GM12878 (cell line): ENCODE data around the gene ARL9. TPM values are rescaled to one million over a fixed set of nuclear protein-coding genes. Genes with fewer than 3 reads are reported as not detected.
A peak's percentile ranks its signal among the peaks of the same experiment; 100 is the strongest.

ENCODE experiments used
- BCL11A ChIP-seq: IDR thresholded peaks from 2 replicates; pipeline ENCODE4 v1.6.1; 2011; ENCODE audit warnings: low read depth, low read length
- CHD1 ChIP-seq: IDR thresholded peaks from 2 replicates; pipeline ENCODE4 v1.6.1; 2012; ENCODE audit warnings: low read depth, low read length, improper control_type of control experiment
- EGR1 ChIP-seq, 2 experiments: IDR thresholded peaks; 1 replicate in 1 of 2; 2 replicates in 1 of 2; pipeline ENCODE4 v1.6.1; 2011 to 2012; ENCODE audit warnings: low read depth in 2 of 2, low read length in 2 of 2, borderline replicate concordance in 1 of 2, mild to moderate bottlenecking in 1 of 2, moderate library complexity in 1 of 2
- ESRRA ChIP-seq: IDR thresholded peaks from 2 replicates; pipeline ENCODE4 v1.6.1; 2012; ENCODE audit warnings: mild to moderate bottlenecking, low read length, improper control_type of control experiment
- FOXM1 ChIP-seq: IDR thresholded peaks from 2 replicates; pipeline ENCODE4 v1.6.1; 2012; ENCODE audit warnings: low read depth, mild to moderate bottlenecking, inconsistent platforms, low read length, moderate library complexity
- HCFC1 ChIP-seq: fragments of 150-350 bp; IDR thresholded peaks from 2 replicates; pipeline ENCODE4 v1.6.1; 2014; ENCODE audit warnings: low read length
- HDAC2 ChIP-seq: fragments of 200-600 bp; sonication (generic); IDR thresholded peaks from 2 replicates; pipeline ENCODE4 v1.6.1; 2017
- IKZF1 ChIP-seq: fragments of 450-650 bp; conservative IDR thresholded peaks from 2 replicates; pipeline ENCODE4 v1.6.1; 2017; ENCODE audit warnings: antibody characterized with exemption, mild to moderate bottlenecking
- IRF4 ChIP-seq: IDR thresholded peaks from 2 replicates; pipeline ENCODE4 v1.6.1; 2011; ENCODE audit warnings: low read depth, low read length
- KLF5 ChIP-seq: fragments of 450-650 bp; IDR thresholded peaks from 2 replicates; pipeline ENCODE4 v1.6.1; 2014; ENCODE audit warnings: mild to moderate bottlenecking; ENCODE audit not compliant: partially characterized antibody
- LARP7 ChIP-seq: fragments of 450-650 bp; IDR thresholded peaks from 2 replicates; pipeline ENCODE4 v1.6.1; 2017; ENCODE audit warnings: mild to moderate bottlenecking
- MLLT1 ChIP-seq: fragments of 450-650 bp; IDR thresholded peaks from 2 replicates; pipeline ENCODE4 v1.6.1; 2016; ENCODE audit warnings: mild to moderate bottlenecking
- NFYA ChIP-seq: IDR thresholded peaks from 2 replicates; pipeline ENCODE4 v1.6.1; 2011; ENCODE audit warnings: low read depth, mild to moderate bottlenecking, low read length, improper control_type of control experiment, borderline replicate concordance
- NKRF ChIP-seq: fragments of 450-650 bp; conservative IDR thresholded peaks from 2 replicates; pipeline ENCODE4 v1.6.1; 2017; ENCODE audit warnings: mild to moderate bottlenecking, moderate library complexity
- POU2F2 ChIP-seq: IDR thresholded peaks from 3 replicates; pipeline ENCODE4 v1.6.1; 2011; ENCODE audit warnings: low read depth, mild to moderate bottlenecking, low read length, borderline replicate concordance
- RAD51 ChIP-seq: fragments of 450-650 bp; IDR thresholded peaks from 2 replicates; pipeline ENCODE4 v1.6.1; 2016; ENCODE audit warnings: moderate library complexity, mild to moderate bottlenecking, inconsistent platforms
- SPI1 ChIP-seq: IDR thresholded peaks from 2 replicates; pipeline ENCODE4 v1.6.1; 2011; ENCODE audit warnings: low read depth, mild to moderate bottlenecking, low read length, moderate library complexity, borderline replicate concordance; ENCODE audit not compliant: insufficient read depth
- USF1 ChIP-seq: IDR thresholded peaks from 2 replicates; pipeline ENCODE4 v1.6.1; 2011; ENCODE audit warnings: borderline replicate concordance, low read depth, mild to moderate bottlenecking, moderate library complexity, mixed read lengths, low read length; ENCODE audit not compliant: insufficient read depth; ENCODE audit errors: extremely low read length
- WRNIP1 ChIP-seq: IDR thresholded peaks from 2 replicates; pipeline ENCODE4 v1.6.1; 2011; ENCODE audit warnings: low read depth, low read length, improper control_type of control experiment, borderline replicate concordance
- YY1 ChIP-seq: IDR thresholded peaks from 2 replicates; pipeline ENCODE4 v1.6.1; 2011; ENCODE audit warnings: low read depth, mild to moderate bottlenecking, low read length
- ZBTB11 ChIP-seq: fragments of 450-650 bp; formaldehyde crosslinking; IDR thresholded peaks from 2 replicates; pipeline ENCODE4 v1.5.0; 2022; ENCODE audit warnings: mild to moderate bottlenecking, missing genetic modification characterization
- ZNF207 ChIP-seq: fragments of 450-650 bp; IDR thresholded peaks from 2 replicates; pipeline ENCODE4 v1.6.1; 2014; ENCODE audit warnings: antibody characterized with exemption, mild to moderate bottlenecking, borderline replicate concordance
- polyA plus RNA-seq, 11 experiments: library from polyadenylated mRNA; depleted of rRNA in 4 of 11; unstranded in 6 of 11; stranded (reverse) in 5 of 11; fragments of >200 nt; fragmentation: Nextera tagmentation in 4 of 11; fragmentation: Illumina TruSeq in 1 of 11; extraction: Ambion mirVana in 4 of 11; extraction: Trizol in 1 of 11; gene quantifications; 1 replicate in 1 of 11; 2 replicates in 10 of 11; pipeline versions ENCODE4 v1.2.1 to v1.2.3, GENCODE V29; 2011 to 2016; ENCODE audit warnings: inconsistent platforms in 2 of 11, missing spikeins in 2 of 11, low read depth in 1 of 11
- total RNA-seq, 4 experiments: library from RNA; depleted of rRNA in 3 of 4; stranded (reverse); fragments of >200 nt in 3 of 4; fragmentation: Illumina TruSeq in 1 of 4; extraction: Trizol in 1 of 4; gene quantifications; 2 replicates each; pipeline versions ENCODE4 v1.2.1 to v1.2.3, GENCODE V29; 2013 to 2021

The ARL9 gene
- total and polyA plus RNA-seq, 10 of the 15 experiments (the other 5 are each of a cell fraction or from before 2014, with no cell fraction given): not detected

GRCh38 chr4:56467284-56468096 is 38.1 kb upstream of the ARL9 start, which contains the start of gene SRP72 (continued):
- TF ChIP-seq NKRF (peak; percentile 59; the same call in 1 of the 2 replicates), FOXM1 (no peak), EGR1 (IDR thresholded peaks at IDR 0.05; ENCODE audit: borderline replicate concordance in 1 of 2, low read depth in 2 of 2, low read length in 2 of 2) (0 out of 3 replicates have a peak, but pooled peaks of 1 of the 2 experiments have one; percentile 20), USF1 (no peak), SPI1 (peak; percentile 34; the same call in 1 of the 2 replicates), MLLT1 (peak; percentile 79; the same call in 1 of the 2 replicates), RAD51 (no peak), BCL11A (no peak), HCFC1 (peak; percentile 66), NFYA (no peak), HDAC2 (no peak), ESRRA (no peak), WRNIP1 (no peak), IRF4 (no peak), ZBTB11 (no peak), IKZF1 (peak; percentile 44; the same call in 1 of the 2 replicates), LARP7 (no peak), YY1 (peak; percentile 97), POU2F2 (no peak), CHD1 (no peak), ZNF207 (no peak), KLF5 (no peak)
